RWPE1 (cell line): ENCODE data around the gene IFNK.

Experiments used
- CTCF ChIA-PET: fragments of 350-600 bp; sonication (Branson Sonifier 250); formaldehyde crosslinking; extraction: SDS; loops from one replicate; lab custom pipeline; 2021; lab: Yijun Ruan, JAX
- POLR2A ChIA-PET: fragments of 400-600 bp; formaldehyde crosslinking; extraction: SDS; loops from one replicate; lab custom pipeline; 2020; ENCODE audit warnings: antibody characterized with exemption; ENCODE audit not compliant: low non-redundant PET; lab: Yijun Ruan, JAX
- DNase-seq: peaks from one replicate; pipeline ENCODE4 v3.0.0; 2012; ENCODE audit warnings: low spot score
- H3K27ac ChIP-seq: fragments of 450-650 bp; 2 replicates; pipeline ENCODE4 v1.5.1; 2017
- TF ChIP-seq, protein P1 (sequence below): fragments of 450-650 bp; conservative IDR thresholded peaks from 2 replicates; pipeline ENCODE4 v1.5.1; 2017; ENCODE audit warnings: low read depth, mild to moderate bottlenecking

The IFNK gene

DNA sequence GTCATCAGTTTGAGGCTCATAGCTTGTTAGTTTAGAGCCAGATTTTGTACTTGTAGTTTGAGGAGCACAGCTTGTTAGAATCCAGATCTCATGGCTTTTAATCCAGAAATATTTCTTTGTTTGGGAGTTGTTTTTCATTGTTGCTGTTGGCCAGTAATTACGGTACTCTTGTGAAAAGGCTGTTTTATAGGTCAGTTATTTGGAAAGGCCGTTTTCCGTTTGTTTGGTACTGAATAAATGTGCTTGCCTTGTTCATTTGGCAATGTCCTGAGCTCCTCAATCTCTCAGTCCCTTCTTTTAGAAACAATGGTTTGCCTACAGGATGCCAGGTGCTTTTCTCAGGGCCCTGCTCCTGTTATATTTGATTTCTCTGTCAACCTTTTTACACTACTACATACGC lies 10.0 kb downstream of the IFNK start:
- POLR2A ChIA-PET, result no interaction called here

DNA sequence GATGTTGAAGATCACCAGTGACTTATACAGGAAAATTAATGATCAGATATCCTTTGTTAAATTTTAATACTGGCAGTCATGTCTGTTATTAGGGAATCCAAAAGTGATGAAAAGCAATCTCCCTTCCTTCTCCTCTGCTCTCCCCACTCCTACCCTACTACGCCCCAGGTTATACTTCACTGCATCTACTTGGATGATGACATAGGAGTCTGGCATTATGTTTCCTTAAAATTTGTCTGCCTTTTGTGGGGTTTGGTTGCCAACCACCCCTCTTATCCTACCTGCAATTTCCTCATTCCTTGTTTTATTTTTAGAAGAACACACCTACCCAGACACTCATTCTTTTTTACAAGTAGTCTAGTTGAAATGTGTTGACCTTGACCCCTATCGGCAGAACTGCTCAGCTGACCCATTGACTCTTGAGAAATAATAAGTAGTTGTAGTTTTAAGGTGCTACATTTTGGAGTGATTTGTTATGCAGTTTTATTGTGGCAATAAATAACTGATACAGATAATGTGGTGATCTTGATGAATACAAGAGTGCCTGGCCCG lies 10.6 kb downstream of the IFNK start:
- CTCF ChIA-PET, result no interaction called here

More for the DNA sequence above, 10.0 kb downstream of the IFNK start:
- H3K27ac ChIP-seq, result no peak overlapping the region
- TF ChIP-seq, protein P1, sequence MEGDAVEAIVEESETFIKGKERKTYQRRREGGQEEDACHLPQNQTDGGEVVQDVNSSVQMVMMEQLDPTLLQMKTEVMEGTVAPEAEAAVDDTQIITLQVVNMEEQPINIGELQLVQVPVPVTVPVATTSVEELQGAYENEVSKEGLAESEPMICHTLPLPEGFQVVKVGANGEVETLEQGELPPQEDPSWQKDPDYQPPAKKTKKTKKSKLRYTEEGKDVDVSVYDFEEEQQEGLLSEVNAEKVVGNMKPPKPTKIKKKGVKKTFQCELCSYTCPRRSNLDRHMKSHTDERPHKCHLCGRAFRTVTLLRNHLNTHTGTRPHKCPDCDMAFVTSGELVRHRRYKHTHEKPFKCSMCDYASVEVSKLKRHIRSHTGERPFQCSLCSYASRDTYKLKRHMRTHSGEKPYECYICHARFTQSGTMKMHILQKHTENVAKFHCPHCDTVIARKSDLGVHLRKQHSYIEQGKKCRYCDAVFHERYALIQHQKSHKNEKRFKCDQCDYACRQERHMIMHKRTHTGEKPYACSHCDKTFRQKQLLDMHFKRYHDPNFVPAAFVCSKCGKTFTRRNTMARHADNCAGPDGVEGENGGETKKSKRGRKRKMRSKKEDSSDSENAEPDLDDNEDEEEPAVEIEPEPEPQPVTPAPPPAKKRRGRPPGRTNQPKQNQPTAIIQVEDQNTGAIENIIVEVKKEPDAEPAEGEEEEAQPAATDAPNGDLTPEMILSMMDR, result no peak
- DNase-seq, result no peak
- CTCF ChIA-PET, result interaction anchor here (0.6 kb wide), 1 partner anchor 10 kb away, joined by 3 read pairs; no protein-coding TSS in a partner anchor

DNA sequence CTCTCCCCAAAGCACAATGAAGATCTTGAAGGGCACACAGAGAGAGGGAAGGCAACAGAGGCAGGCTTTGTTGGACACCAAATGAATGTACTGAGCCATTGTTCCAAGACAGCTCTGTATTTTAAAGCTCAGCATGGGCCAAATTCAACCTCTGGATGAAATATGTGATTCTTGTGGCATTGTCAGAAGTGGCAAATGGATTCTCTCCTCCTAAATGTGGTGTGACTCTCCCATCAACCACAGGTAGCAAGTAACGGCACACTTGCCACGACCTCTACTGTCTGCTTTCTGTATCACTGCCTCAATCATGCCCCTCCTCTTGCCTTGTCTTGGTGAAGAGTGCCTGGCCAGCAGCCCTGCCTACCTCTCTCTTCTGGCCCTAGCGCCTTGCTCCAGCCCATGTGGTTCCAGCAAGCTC lies 11.6 kb downstream of the IFNK start:
- TF ChIP-seq, protein P1, result no peak
- POLR2A ChIA-PET, result no interaction called here
- CTCF ChIA-PET, result interaction anchor here (0.6 kb wide), 1 partner anchor 45 kb away, joined by 3 read pairs; no protein-coding TSS in a partner anchor
- H3K27ac ChIP-seq, result no peak overlapping the region
- no peak for DNase-seq

More for the DNA sequence above, 10.6 kb downstream of the IFNK start:
- H3K27ac ChIP-seq, result no peak overlapping the region
- POLR2A ChIA-PET, result no interaction called here
- no peak for DNase-seq
- TF ChIP-seq, protein P1, result no peak

DNA sequence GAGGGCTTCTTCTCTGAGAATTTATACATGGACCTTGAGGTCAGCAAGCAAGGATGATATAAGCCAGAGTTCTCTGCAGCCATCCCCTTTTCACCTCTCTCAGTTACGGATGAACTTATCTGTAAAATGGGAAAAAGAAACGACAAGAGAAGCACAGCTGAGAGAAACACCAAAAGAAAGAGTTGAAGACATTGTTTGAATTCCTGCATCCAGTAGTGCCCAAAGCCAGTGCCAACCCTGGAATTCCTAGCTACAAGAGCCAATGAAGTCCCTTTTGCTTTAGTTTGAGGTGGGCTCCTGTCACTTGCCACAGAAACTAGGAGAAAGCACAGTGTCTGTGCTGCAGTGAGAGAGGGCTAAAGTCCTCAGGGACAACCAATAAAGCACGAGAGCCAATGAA lies 12.1 kb downstream of the IFNK start:
- POLR2A ChIA-PET, result no interaction called here

DNA sequence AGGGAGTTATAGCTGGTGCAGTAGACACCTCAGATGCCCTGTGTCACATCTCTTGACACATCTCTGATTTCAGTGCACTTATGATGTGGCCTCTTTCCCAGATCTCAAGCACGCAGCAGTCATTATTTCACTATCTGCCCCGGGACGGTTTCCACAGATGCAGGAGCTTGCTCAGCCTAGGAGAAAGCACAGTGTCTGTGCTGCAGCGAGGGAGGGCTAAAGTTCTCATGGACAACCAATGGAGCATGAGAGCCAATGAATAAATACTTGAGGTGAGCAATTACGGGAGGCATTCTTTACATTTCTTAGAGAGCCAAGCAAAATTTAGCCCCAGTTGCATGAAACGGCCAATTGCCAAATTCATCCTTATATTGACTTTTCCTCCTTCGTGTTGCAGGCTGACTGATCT lies 12.9 kb downstream of the IFNK start:
- H3K27ac ChIP-seq, result no peak overlapping the region
- no peak for DNase-seq
- TF ChIP-seq, protein P1, result no peak
- CTCF ChIA-PET, result interaction anchor here (0.6 kb wide), 1 partner anchor 12 kb away, joined by 3 read pairs; no protein-coding TSS in a partner anchor
- POLR2A ChIA-PET, result no interaction called here

More for the DNA sequence above, 12.1 kb downstream of the IFNK start:
- no peak for DNase-seq
- no peak overlapping the region for H3K27ac ChIP-seq
- TF ChIP-seq, protein P1, result no peak
- CTCF ChIA-PET, result interaction anchor here (0.5 to 0.6 kb wide), 3 partner anchors 17 to 264 kb away, joined by 3 read pairs; no protein-coding TSS in a partner anchor

DNA sequence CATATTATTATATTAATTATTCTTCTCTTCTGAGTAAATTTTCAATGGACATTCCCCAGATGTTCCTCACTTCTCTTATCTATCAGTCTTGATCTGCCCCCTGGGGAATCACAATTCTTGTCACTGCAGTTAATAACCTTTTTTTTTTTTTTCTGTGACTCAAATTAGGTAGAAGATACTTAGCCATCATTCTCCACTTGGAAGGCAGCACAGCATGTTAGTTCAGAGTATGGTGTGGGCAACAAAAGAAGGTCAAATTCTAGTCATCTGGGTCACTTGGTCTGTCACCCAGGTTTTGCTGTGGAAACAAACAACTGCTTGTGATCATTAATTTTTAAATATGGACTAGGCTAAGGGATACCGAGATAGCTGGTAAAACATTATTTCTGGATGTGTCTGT lies 13.7 kb downstream of the IFNK start:
- TF ChIP-seq, protein P1, result no peak
- no peak for DNase-seq
- no peak overlapping the region for H3K27ac ChIP-seq
- ChIA-PET CTCF (interaction anchor here (0.6 kb wide), 1 partner anchor 11 kb away, joined by 3 read pairs; no protein-coding TSS in a partner anchor), POLR2A (no interaction called here)
